B cell (primary cell): ENCODE measurements around the gene NR2E3. TPM values are rescaled to one million over a fixed set of nuclear protein-coding genes. Genes with fewer than 3 reads are reported as not detected.

Source experiments
- ATAC-seq: fragments of 200-7000 bp; cut with Tn5 transposase; one replicate; pipeline ENCODE4 v1.10.0; 2021; ENCODE audit warnings: low read depth, mild to moderate bottlenecking, moderate number of reproducible peaks, moderate library complexity
- CTCF ChIA-PET: fragments of 350-600 bp; sonication (Branson Sonifier 250); formaldehyde crosslinking; loops from one replicate; lab custom pipeline; 2021; ENCODE audit warnings: antibody characterized with exemption, inconsistent platforms; lab: Charles Lee
- POLR2A ChIA-PET: fragments of 350-600 bp; sonication (Branson Sonifier 250); formaldehyde crosslinking; loops from one replicate; lab custom pipeline; 2021; ENCODE audit warnings: antibody characterized with exemption; lab: Charles Lee
- DNase-seq: peaks from one replicate; pipeline ENCODE4 v3.0.0; 2013
- H2AFZ ChIP-seq: 2 replicates; pipeline ENCODE4 v1.6.1; 2012; ENCODE audit warnings: mild to moderate bottlenecking, low read depth, low read length; ENCODE audit not compliant: insufficient read depth, poor library complexity, severe bottlenecking
- H3K27ac ChIP-seq, 2 donors: 1 replicate in 1 of 2; 2 replicates in 1 of 2; pipeline ENCODE4 v1.5.1; 2012 to 2013; ENCODE audit warnings: low read length in 2 of 2, mild to moderate bottlenecking in 2 of 2, moderate library complexity in 1 of 2
- H3K27me3 ChIP-seq, 4 experiments: fragments of 200-600 bp in 1 of 4; sonication (generic) in 1 of 4; replicated peaks in 1 of 4; 1 replicate in 2 of 4; 2 replicates in 2 of 4; pipeline versions ENCODE4 v1.6.1 to v1.7.0; 2013 to 2016; ENCODE audit warnings: low read length in 3 of 4, mild to moderate bottlenecking in 2 of 4, mixed read lengths in 1 of 4, moderate library complexity in 1 of 4; ENCODE audit not compliant: insufficient read depth in 4 of 4, control insufficient read depth in 3 of 4; ENCODE audit errors: control extremely low read depth in 1 of 4
- H3K36me3 ChIP-seq, 2 experiments: replicated peaks in 1 of 2; 1 replicate in 1 of 2; 2 replicates in 1 of 2; pipeline versions ENCODE4 v1.6.1 to v1.7.1; 2013; ENCODE audit warnings: low read length in 1 of 2; ENCODE audit not compliant: insufficient read depth in 2 of 2, control insufficient read depth in 1 of 2; ENCODE audit errors: control extremely low read depth in 1 of 2, extremely low read depth in 1 of 2
- H3K4me1 ChIP-seq, 2 donors: fragments of 200-600 bp in 1 of 2; sonication (generic) in 1 of 2; 1 replicate in 1 of 2; 2 replicates in 1 of 2; pipeline versions ENCODE4 v1.5.1 to v1.6.1; 2013 to 2017; ENCODE audit warnings: low read length in 2 of 2; ENCODE audit not compliant: control insufficient read depth in 2 of 2, insufficient read depth in 2 of 2
- H3K4me2 ChIP-seq: replicated peaks from 2 replicates; pipeline ENCODE3; 2012; ENCODE audit warnings: mild to moderate bottlenecking, low read depth, low read length; ENCODE audit not compliant: poor library complexity, severe bottlenecking
- H3K4me3 ChIP-seq, 5 experiments: fragments of 200-600 bp in 1 of 5; sonication (generic) in 1 of 5; 1 replicate in 3 of 5; 2 replicates in 2 of 5; pipeline versions ENCODE4 v1.5.1 to v1.7.0; 2011 to 2016; ENCODE audit warnings: low read length in 4 of 5, mild to moderate bottlenecking in 4 of 5, low read depth in 2 of 5, control low read depth in 1 of 5, moderate library complexity in 1 of 5; ENCODE audit not compliant: insufficient read depth in 1 of 5; ENCODE audit errors: control extremely low read depth in 1 of 5, extremely low read depth in 1 of 5
- H3K79me2 ChIP-seq: fragments of 200-600 bp; sonication (generic); one replicate; pipeline ENCODE4 v1.6.0; 2016; ENCODE audit warnings: low read length; ENCODE audit not compliant: control insufficient read depth, insufficient read depth
- H3K9ac ChIP-seq: fragments of 200-600 bp; sonication (generic); 2 replicates; pipeline ENCODE4 v1.6.1; 2017; ENCODE audit warnings: mild to moderate bottlenecking, low read length, moderate library complexity
- H3K9me3 ChIP-seq, 3 donors: one replicate each; pipeline versions ENCODE4 v1.6.1 to v1.7.1; 2013; ENCODE audit warnings: low read length in 2 of 3; ENCODE audit not compliant: control insufficient read depth in 2 of 3, insufficient read depth in 1 of 3; ENCODE audit errors: control extremely low read depth in 1 of 3
- H4K20me1 ChIP-seq: 2 replicates; pipeline ENCODE4 v1.6.0; 2012; ENCODE audit warnings: mild to moderate bottlenecking, low read length; ENCODE audit not compliant: insufficient read depth, control insufficient read depth, poor library complexity, severe bottlenecking
- H3K27ac Mint-ChIP-seq: one replicate; pipeline ENCODE4 v1.8.0; 2021; ENCODE audit warnings: mixed read lengths
- H3K27me3 Mint-ChIP-seq: one replicate; pipeline ENCODE4 v1.8.0; 2021; ENCODE audit warnings: mixed read lengths
- H3K4me1 Mint-ChIP-seq: one replicate; pipeline ENCODE4 v1.8.0; 2021; ENCODE audit warnings: mixed read lengths
- H3K4me3 Mint-ChIP-seq: one replicate; pipeline ENCODE4 v1.8.0; 2021; ENCODE audit warnings: mixed read lengths
- H3K9me3 Mint-ChIP-seq: one replicate; pipeline ENCODE4 v1.8.0; 2022; ENCODE audit warnings: mixed read lengths; ENCODE audit not compliant: insufficient read depth
- EZH2 ChIP-seq: IDR thresholded peaks from 2 replicates; pipeline ENCODE4 v1.6.1; 2012; ENCODE audit warnings: borderline replicate concordance, low read depth, mild to moderate bottlenecking, moderate library complexity, low read length; ENCODE audit not compliant: insufficient read depth, poor library complexity, severe bottlenecking
- WGBS: methylation state at CpG from one replicate; pipeline ENCODE4 v1.1.5; 2013; ENCODE audit warnings: missing lambda C conversion rate; ENCODE audit not compliant: insufficient coverage; 5-methylcytosine and 5-hydroxymethylcytosine counted together
- intact Hi-C: fragments of 100-400 bp; cut with micrococcal nuclease; formaldehyde crosslinking; loops from one replicate; pipeline ENCODE4 v1.10.0; 2022
- polyA plus RNA-seq: library from polyadenylated mRNA; depleted of rRNA; stranded (reverse); fragments of >200 nt; gene quantifications from 2 replicates; pipeline ENCODE4 v1.2.3, GENCODE V29; 2012
- total RNA-seq, 2 donors: library from RNA; stranded (reverse); fragments of 120-200 nt in 1 of 2; gene quantifications; 1 replicate in 1 of 2; 2 replicates in 1 of 2; pipeline versions ENCODE4 v1.2.3 to v1.2.4, GENCODE V29; 2013 to 2022
- TF ChIP-seq, protein P1 (sequence below): fragments of 200-600 bp; IDR thresholded peaks from one replicate; pipeline ENCODE4 v1.8.0; 2022; ENCODE audit warnings: antibody characterized with exemption, mild to moderate bottlenecking

The NR2E3 gene
- total and polyA plus RNA-seq, 2 donors (not counting 1 experiment from before 2014, with no cell fraction given), result not detected

DNA sequence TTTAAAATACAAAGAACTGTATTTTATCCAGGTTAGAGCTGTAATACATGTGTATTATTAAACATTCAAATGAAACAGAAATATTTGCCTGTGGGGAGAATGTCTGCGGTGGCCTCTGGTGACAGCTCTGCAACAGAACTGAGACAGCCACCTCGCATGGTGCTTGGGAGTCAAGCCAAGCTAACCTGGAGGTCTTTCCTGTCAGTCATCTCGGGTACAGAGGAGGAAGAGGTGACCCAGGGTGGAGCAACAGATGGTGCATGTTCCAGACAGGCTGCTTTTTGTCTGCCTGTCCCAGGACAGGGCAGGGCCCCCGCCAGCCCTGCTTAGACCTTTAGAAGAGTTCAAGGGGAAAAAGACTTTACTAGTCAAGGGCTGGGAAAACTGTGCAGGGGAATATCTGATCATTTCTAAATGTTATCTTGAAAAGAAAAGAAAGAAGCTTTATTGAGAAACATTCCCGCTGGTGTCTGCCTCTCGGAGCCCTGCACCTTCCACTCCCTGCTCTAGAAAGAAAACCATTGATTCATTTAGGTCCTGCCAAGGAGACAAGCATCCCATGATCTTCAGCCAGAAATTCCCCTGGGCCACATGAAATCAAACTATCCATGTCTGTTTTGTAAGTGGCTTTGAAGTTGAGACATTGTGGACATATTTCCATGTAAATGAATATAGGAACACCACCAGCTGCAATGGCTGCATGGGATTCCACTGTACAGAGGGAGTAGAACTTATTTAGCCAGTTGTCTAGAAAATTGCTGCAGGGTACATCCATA is 5.5 kb upstream of the NR2E3 start:
- Histone ChIP-seq H4K20me1 (no peaks in the 10 kb centered on the region), H3K36me3 (no peaks in the 10 kb centered on the region), H3K9me3 (peaks cover 0 to 7% (median 0%) of the 10 kb centered on the region in 3 donors), H3K79me2 (no peaks in the 10 kb centered on the region), H3K9ac (no peak overlapping the region), H3K4me1 (no peaks in the 10 kb centered on the region), H3K27me3 (peaks cover 0 to 6% (median 3%) of the 10 kb centered on the region in 4 experiments), H3K4me3 (no peak overlapping the region), H3K27ac (no peak overlapping the region), H3K4me2 (no peak overlapping the region), H2AFZ (no peak overlapping the region)
- DNase-seq (no peak), ATAC-seq (no peak)
- Mint-ChIP-seq H3K27me3 (peaks cover 18% of the 10 kb centered on the region), H3K27ac (no peak overlapping the region), H3K4me1 (peaks cover 2% of the 10 kb centered on the region), H3K9me3 (no peaks in the 10 kb centered on the region), H3K4me3 (no peak overlapping the region)
- WGBS, result 42% methylated on average over 4 of the region's 6 CpGs
- CTCF ChIA-PET, result interaction anchor here (0.6 to 5.4 kb wide), 2 partner anchors 25 to 351 kb away, joined by 3 to 19 read pairs; no protein-coding TSS in a partner anchor
- POLR2A ChIA-PET, result no interaction called here
- intact Hi-C loops, result no loop called here
- TF ChIP-seq, protein P1, sequence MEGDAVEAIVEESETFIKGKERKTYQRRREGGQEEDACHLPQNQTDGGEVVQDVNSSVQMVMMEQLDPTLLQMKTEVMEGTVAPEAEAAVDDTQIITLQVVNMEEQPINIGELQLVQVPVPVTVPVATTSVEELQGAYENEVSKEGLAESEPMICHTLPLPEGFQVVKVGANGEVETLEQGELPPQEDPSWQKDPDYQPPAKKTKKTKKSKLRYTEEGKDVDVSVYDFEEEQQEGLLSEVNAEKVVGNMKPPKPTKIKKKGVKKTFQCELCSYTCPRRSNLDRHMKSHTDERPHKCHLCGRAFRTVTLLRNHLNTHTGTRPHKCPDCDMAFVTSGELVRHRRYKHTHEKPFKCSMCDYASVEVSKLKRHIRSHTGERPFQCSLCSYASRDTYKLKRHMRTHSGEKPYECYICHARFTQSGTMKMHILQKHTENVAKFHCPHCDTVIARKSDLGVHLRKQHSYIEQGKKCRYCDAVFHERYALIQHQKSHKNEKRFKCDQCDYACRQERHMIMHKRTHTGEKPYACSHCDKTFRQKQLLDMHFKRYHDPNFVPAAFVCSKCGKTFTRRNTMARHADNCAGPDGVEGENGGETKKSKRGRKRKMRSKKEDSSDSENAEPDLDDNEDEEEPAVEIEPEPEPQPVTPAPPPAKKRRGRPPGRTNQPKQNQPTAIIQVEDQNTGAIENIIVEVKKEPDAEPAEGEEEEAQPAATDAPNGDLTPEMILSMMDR, result no peak
- TF ChIP-seq EZH2, result no peak

DNA sequence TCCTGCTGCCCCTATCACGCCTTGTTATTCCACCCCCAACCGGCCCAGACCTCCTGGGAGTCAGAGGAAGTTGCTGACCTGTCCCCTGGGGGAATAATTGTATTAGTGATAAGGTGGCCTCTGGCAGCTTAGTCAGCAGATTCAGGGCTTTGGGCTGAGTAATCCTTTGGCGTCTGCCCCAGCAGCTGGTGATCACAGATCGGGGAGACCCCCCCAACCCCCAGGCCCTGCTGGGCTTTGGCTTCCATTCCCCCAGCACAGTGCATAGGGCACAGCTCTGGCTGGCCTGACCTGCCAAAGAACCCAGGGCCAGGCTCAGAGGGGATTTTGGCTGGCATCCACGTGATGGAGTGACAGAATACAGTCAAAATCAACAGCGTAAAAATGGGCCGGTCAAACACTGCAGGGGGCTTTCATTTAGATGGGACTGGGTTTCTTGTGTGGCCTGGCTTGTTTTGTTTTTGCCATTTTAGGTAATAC is 3.9 kb upstream of the NR2E3 start:
- H3K9me3 ChIP-seq, result peaks cover 0 to 7% (median 0%) of the 10 kb centered on the region in 3 donors
- no peaks in the 10 kb centered on the region for H3K79me2 ChIP-seq
- Mint-ChIP-seq H3K4me3 (no peak overlapping the region), H3K27ac (no peak overlapping the region), H3K9me3 (no peaks in the 10 kb centered on the region), H3K27me3 (peaks cover 7% of the 10 kb centered on the region), H3K4me1 (peaks cover 2% of the 10 kb centered on the region)
- H4K20me1 ChIP-seq, result no peaks in the 10 kb centered on the region
- DNase-seq, result no peak
- TF ChIP-seq, protein P1, result no peak
- TF ChIP-seq EZH2, result no peak
- no peak overlapping the region for H3K4me3 ChIP-seq
- H3K4me2 ChIP-seq, result no peak overlapping the region
- no peak overlapping the region for H3K27ac ChIP-seq
- no peak overlapping the region for H2AFZ ChIP-seq
- ChIA-PET CTCF (no interaction called here), POLR2A (no interaction called here)
- H3K36me3 ChIP-seq, result no peaks in the 10 kb centered on the region
- peaks cover 0 to 2% (median 0%) of the 10 kb centered on the region in 4 experiments for H3K27me3 ChIP-seq
- 70% methylated on average over 3 of the region's 7 CpGs for WGBS
- intact Hi-C loops, result no loop called here
- no peak for ATAC-seq
- no peaks in the 10 kb centered on the region for H3K4me1 ChIP-seq
- H3K9ac ChIP-seq, result no peak overlapping the region
